HUES64 (cell line): Measurements from ENCODE around the gene ANKRD44.

Experiments
- H3K27ac ChIP-seq: 2 replicates; pipeline ENCODE4 v1.7.0; 2013; ENCODE audit warnings: low read depth, low read length, inconsistent platforms
- H3K27me3 ChIP-seq: 2 replicates; pipeline ENCODE4 v1.6.1; 2013; ENCODE audit warnings: mild to moderate bottlenecking, low read length; ENCODE audit not compliant: insufficient read depth
- H3K36me3 ChIP-seq: 2 replicates; pipeline ENCODE4 v1.6.1; 2013; ENCODE audit warnings: mild to moderate bottlenecking, low read length; ENCODE audit not compliant: insufficient read depth
- H3K4me1 ChIP-seq: 2 replicates; pipeline ENCODE4 v1.6.1; 2013; ENCODE audit warnings: mild to moderate bottlenecking, low read length, moderate library complexity; ENCODE audit not compliant: insufficient read depth
- H3K4me3 ChIP-seq: 2 replicates; pipeline ENCODE4 v1.5.1; 2013; ENCODE audit warnings: mild to moderate bottlenecking, low read length, moderate library complexity
- H3K9ac ChIP-seq: 2 replicates; pipeline ENCODE4 v1.6.1; 2013; ENCODE audit warnings: mild to moderate bottlenecking, low read depth, low read length
- H3K9me3 ChIP-seq: 2 replicates; pipeline ENCODE4 v1.6.1; 2013; ENCODE audit warnings: low read depth, low read length; ENCODE audit not compliant: insufficient read depth
- WGBS: fragments of 150-250, 120-280 bp; methylation state at CpG from one replicate; pipeline ENCODE4 v1.1.7; 2013; ENCODE audit warnings: missing lambda C conversion rate; 5-methylcytosine and 5-hydroxymethylcytosine counted together

Gene ANKRD44

GRCh38 chr2:197285361-197285760 lies 25.2 kb downstream of the ANKRD44 start:
- H3K9ac ChIP-seq: no peak overlapping the region
- no peaks in the 10 kb centered on the region for H3K4me1 ChIP-seq
- no peaks in the 10 kb centered on the region for H3K9me3 ChIP-seq
- H3K4me3 ChIP-seq: no peak overlapping the region
- H3K27me3 ChIP-seq: no peaks in the 10 kb centered on the region
- 94% methylated on average over 3 of the region's 3 CpGs for WGBS
- no peak overlapping the region for H3K27ac ChIP-seq
- H3K36me3 ChIP-seq: no peaks in the 10 kb centered on the region

GRCh38 chr2:197284956-197285355 lies 25.6 kb downstream of the ANKRD44 start:
- Histone ChIP-seq H3K4me3 (no peak overlapping the region), H3K36me3 (no peaks in the 10 kb centered on the region), H3K27me3 (no peaks in the 10 kb centered on the region), H3K4me1 (no peaks in the 10 kb centered on the region; the same call in 1 of the 2 replicates), H3K9me3 (no peaks in the 10 kb centered on the region), H3K9ac (no peak overlapping the region), H3K27ac (no peak overlapping the region)

DNA sequence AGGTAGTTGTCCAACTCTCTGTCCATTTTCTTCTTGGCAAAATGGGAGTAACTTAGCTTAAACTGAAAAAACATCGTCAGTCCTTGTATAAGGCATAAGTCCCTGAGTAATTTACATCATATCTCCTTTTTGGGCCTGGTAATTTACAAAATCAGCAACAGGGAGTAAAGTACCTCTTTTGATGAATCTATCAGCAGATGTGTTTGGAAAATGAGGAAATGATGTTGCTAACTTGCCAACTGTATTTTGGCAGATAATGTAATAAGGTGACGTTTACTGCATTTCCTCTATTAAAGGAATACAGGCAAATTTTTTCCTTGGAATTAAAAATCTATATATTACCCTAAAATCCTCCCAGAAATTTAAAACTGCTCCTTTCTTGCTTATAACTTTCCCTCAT lies 29.2 kb downstream of the ANKRD44 start:
- 86% methylated on average over 2 of the region's 2 CpGs for WGBS
- H3K27ac ChIP-seq: no peak overlapping the region

GRCh38 chr2:197280015-197280702 lies 30.4 kb downstream of the ANKRD44 start:
- no peak overlapping the region for H3K9ac ChIP-seq
- no peaks in the 10 kb centered on the region for H3K27me3 ChIP-seq
- WGBS: 80% methylated on average over 13 of the region's 13 CpGs
- no peak overlapping the region for H3K27ac ChIP-seq
- H3K36me3 ChIP-seq: no peaks in the 10 kb centered on the region
- no peaks in the 10 kb centered on the region for H3K9me3 ChIP-seq
- H3K4me1 ChIP-seq: no peaks in the 10 kb centered on the region; the same call in 1 of the 2 replicates
- no peak overlapping the region for H3K4me3 ChIP-seq

More for the DNA sequence above, 29.2 kb downstream of the ANKRD44 start:
- no peaks in the 10 kb centered on the region; the same call in 1 of the 2 replicates for H3K4me1 ChIP-seq
- no peaks in the 10 kb centered on the region for H3K27me3 ChIP-seq
- no peaks in the 10 kb centered on the region for H3K36me3 ChIP-seq
- no peak overlapping the region for H3K9ac ChIP-seq
- no peak overlapping the region for H3K4me3 ChIP-seq
- H3K9me3 ChIP-seq: no peaks in the 10 kb centered on the region

DNA sequence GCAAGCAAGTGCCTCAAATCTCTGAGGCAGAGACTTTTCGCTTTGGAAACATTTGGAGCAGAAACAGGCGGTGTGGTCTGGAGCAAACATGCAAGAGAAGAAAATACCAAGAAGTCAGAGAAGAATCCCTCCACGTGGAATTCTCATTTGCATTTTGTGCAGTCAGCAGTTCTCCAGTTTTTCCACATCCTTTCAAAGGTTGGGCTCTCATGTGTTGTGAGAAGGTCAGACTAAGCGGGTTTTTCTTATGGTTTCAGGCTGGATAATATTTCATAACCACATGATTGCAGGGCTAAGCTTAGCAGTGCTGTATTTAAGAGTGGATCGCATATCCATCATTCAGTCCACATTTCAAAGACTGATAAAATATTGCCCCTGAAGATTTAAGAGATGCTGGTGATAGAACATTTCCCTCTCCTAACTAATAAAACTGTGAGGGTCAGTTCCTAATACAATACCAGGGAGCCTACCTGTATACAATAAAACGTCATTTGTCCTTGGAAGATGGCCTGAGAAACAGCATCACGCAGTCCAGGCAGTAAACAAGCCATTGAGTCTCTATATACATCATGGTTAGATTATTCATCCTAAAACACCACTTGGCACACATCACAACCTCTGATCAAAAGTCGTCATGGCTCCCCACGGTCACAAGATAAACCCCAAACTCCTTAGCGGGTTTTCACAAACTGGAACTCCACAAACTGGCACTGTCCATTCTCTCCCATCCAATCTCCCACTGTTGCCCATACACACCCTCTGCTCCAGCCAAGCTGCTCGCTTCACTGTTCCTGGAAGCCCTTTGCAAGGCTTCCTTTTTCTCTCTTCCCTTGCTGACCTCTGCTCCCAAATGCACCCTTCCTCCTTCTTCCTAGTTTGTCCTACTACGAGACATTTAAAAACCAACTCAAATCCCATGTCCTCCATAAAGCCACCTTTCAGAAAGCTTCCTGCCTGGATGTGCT lies 31.5 kb downstream of the ANKRD44 start:
- Histone ChIP-seq H3K4me3 (no peak overlapping the region), H3K4me1 (no peaks in the 10 kb centered on the region; the same call in 1 of the 2 replicates), H3K27me3 (no peaks in the 10 kb centered on the region), H3K27ac (no peak overlapping the region), H3K9ac (no peak overlapping the region), H3K9me3 (no peaks in the 10 kb centered on the region), H3K36me3 (no peaks in the 10 kb centered on the region)
- 83% methylated on average over 11 of the region's 12 CpGs for WGBS

DNA sequence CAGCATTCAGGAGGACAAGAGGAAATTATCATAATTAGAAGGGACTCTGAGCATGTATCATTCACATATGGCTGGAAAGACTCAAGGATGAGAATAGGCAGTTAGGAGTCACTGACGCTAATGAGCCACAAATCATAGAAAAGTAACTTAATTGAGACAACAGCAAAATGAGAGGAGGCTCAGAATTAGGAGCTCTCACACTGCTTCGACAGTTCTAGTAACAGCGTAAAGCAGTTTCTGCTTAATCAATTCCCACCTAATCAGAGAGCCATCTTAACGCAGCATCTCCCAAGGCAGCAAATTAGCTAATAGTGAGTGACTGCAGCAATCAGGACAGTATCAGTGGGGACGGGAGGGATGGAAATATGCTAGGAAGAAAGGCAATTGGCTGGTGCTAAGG lies 32.8 kb downstream of the ANKRD44 start:
- H3K4me1 ChIP-seq: no peaks in the 10 kb centered on the region; the same call in 1 of the 2 replicates

GRCh38 chr2:197276156-197276555 lies 34.4 kb downstream of the ANKRD44 start:
- H3K4me1 ChIP-seq: no peaks in the 10 kb centered on the region; the same call in 1 of the 2 replicates
- no peaks in the 10 kb centered on the region for H3K9me3 ChIP-seq
- H3K27me3 ChIP-seq: no peaks in the 10 kb centered on the region
- H3K36me3 ChIP-seq: no peaks in the 10 kb centered on the region
- no peak overlapping the region for H3K27ac ChIP-seq
- WGBS: 100% methylated on average over 2 of the region's 2 CpGs
- H3K4me3 ChIP-seq: no peak overlapping the region
- no peak overlapping the region for H3K9ac ChIP-seq

More for the DNA sequence above, 32.8 kb downstream of the ANKRD44 start:
- no peak overlapping the region for H3K9ac ChIP-seq
- no peaks in the 10 kb centered on the region for H3K36me3 ChIP-seq
- no peak overlapping the region for H3K27ac ChIP-seq
- H3K4me3 ChIP-seq: no peak overlapping the region
- H3K27me3 ChIP-seq: no peaks in the 10 kb centered on the region
- 71% methylated on average over 5 of the region's 5 CpGs for WGBS
- no peaks in the 10 kb centered on the region for H3K9me3 ChIP-seq

- no peaks in the 10 kb centered on the region for H3K36me3 ChIP-seq
- H3K4me3 ChIP-seq: no peak overlapping the region
- no peak overlapping the region for H3K9ac ChIP-seq
- no peaks in the 10 kb centered on the region for H3K27me3 ChIP-seq
- H3K27ac ChIP-seq: no peak overlapping the region
- H3K4me1 ChIP-seq: no peaks in the 10 kb centered on the region; the same call in 1 of the 2 replicates
- H3K9me3 ChIP-seq: no peaks in the 10 kb centered on the region
- 80% methylated on average over 2 of the region's 3 CpGs for WGBS
Measured at GRCh38 chr2:197274937-197275336, 35.6 kb downstream of the ANKRD44 start.

- Histone ChIP-seq H3K27me3 (no peaks in the 10 kb centered on the region), H3K27ac (no peak overlapping the region), H3K9me3 (no peaks in the 10 kb centered on the region), H3K4me1 (no peaks in the 10 kb centered on the region), H3K36me3 (no peaks in the 10 kb centered on the region), H3K9ac (no peak overlapping the region), H3K4me3 (no peak overlapping the region)
- WGBS: 78% methylated on average over 6 of the region's 6 CpGs
Measured at GRCh38 chr2:197274349-197274748, 36.2 kb downstream of the ANKRD44 start.

GRCh38 chr2:197273485-197273884 lies 37.1 kb downstream of the ANKRD44 start:
- H3K27ac ChIP-seq: no peak overlapping the region
- H3K9ac ChIP-seq: no peak overlapping the region
- no peaks in the 10 kb centered on the region for H3K9me3 ChIP-seq
- no peaks in the 10 kb centered on the region for H3K4me1 ChIP-seq
- H3K4me3 ChIP-seq: no peak overlapping the region
- H3K27me3 ChIP-seq: no peaks in the 10 kb centered on the region
- no peaks in the 10 kb centered on the region for H3K36me3 ChIP-seq
- 80% methylated on average over 4 of the region's 4 CpGs for WGBS

- 92% methylated on average over 3 of the region's 3 CpGs for WGBS
- H3K9me3 ChIP-seq: no peaks in the 10 kb centered on the region
- H3K27me3 ChIP-seq: no peaks in the 10 kb centered on the region
- H3K4me3 ChIP-seq: no peak overlapping the region
- no peaks in the 10 kb centered on the region for H3K4me1 ChIP-seq
- H3K9ac ChIP-seq: no peak overlapping the region
- H3K27ac ChIP-seq: no peak overlapping the region
- H3K36me3 ChIP-seq: no peaks in the 10 kb centered on the region
Measured at GRCh38 chr2:197270601-197271000, 40.0 kb downstream of the ANKRD44 start.
